Skin of body (tissue), 1 donor: ENCODE measurements around the gene NID2. TPM values are rescaled to one million over a fixed set of nuclear protein-coding genes. Genes with fewer than 3 reads are reported as not detected.

Source experiments
- total RNA-seq: library from RNA; depleted of rRNA; stranded (reverse); fragments of >200 nt; gene quantifications from one replicate; pipeline ENCODE4 v1.2.3, GENCODE V29; 2014

NID2 gene
- total RNA-seq, 1 donor from 2014 or later = 68.8 TPM

Other genes starting within 250 kb of the NID2 start
- gene GNG2, start 208.4 kb downstream of the NID2 start, total RNA-seq = 37.5 TPM
- 115 TPM for gene RTRAF, start 79.5 kb downstream of the NID2 start, total RNA-seq
- 0.39 TPM for gene PTGDR, start 198.6 kb upstream of the NID2 start, total RNA-seq
- gene PTGER2, start 245.3 kb upstream of the NID2 start, total RNA-seq = 2.2 TPM